Glutamatergic neuron (in vitro differentiated cells): ENCODE data around the gene NNT. TPM values are rescaled to one million over a fixed set of nuclear protein-coding genes. Genes with fewer than 3 reads are reported as not detected.

Experiments
- DNase-seq: peaks from one replicate; pipeline ENCODE4 v3.0.0; 2022
- H3K27ac Mint-ChIP-seq: one replicate; pipeline ENCODE4 v1.8.0; 2020; ENCODE audit warnings: mild to moderate bottlenecking, mixed read lengths, inconsistent platforms; ENCODE audit not compliant: unreplicated experiment
- H3K27me3 Mint-ChIP-seq: one replicate; pipeline ENCODE4 v1.8.0; 2020; ENCODE audit warnings: mild to moderate bottlenecking, moderate library complexity, mixed read lengths, inconsistent platforms; ENCODE audit not compliant: unreplicated experiment
- H3K36me3 Mint-ChIP-seq: one replicate; pipeline ENCODE4 v1.8.0; 2020; ENCODE audit warnings: mild to moderate bottlenecking, mixed read lengths, inconsistent platforms; ENCODE audit not compliant: unreplicated experiment
- H3K4me1 Mint-ChIP-seq: one replicate; pipeline ENCODE4 v1.8.0; 2020; ENCODE audit warnings: mild to moderate bottlenecking, low read depth, mixed read lengths, inconsistent platforms; ENCODE audit not compliant: unreplicated experiment
- H3K4me3 Mint-ChIP-seq: one replicate; pipeline ENCODE4 v1.8.0; 2020; ENCODE audit warnings: mild to moderate bottlenecking, mixed read lengths, inconsistent platforms; ENCODE audit not compliant: unreplicated experiment
- H3K9me3 Mint-ChIP-seq: one replicate; pipeline ENCODE4 v1.8.0; 2020; ENCODE audit warnings: mild to moderate bottlenecking, moderate library complexity, mixed read lengths, inconsistent platforms; ENCODE audit not compliant: unreplicated experiment
- CTCF ChIP-seq: fragments of 200-600 bp; sonication (generic); IDR thresholded peaks from one replicate; pipeline ENCODE4 v1.5.0; 2021; ENCODE audit not compliant: partially characterized antibody, unreplicated experiment
- total RNA-seq: library from RNA; stranded (reverse); fragmentation: NEBNext Ultra II Directional; extraction: Animal tissue kit (Norgen Biotek cat#: 25700); gene quantifications from one replicate; pipeline ENCODE4 v1.2.1, GENCODE V29; 2021; ENCODE audit not compliant: unreplicated experiment

NNT gene
- total RNA-seq, 1 donor from 2014 or later, result 152 TPM

- Mint-ChIP-seq H3K4me3 (no peak overlapping the region), H3K9me3 (no peaks in the 10 kb centered on the region), H3K27me3 (peaks cover 4% of the 10 kb centered on the region), H3K4me1 (no peaks in the 10 kb centered on the region), H3K27ac (no peak overlapping the region), H3K36me3 (no peaks in the 10 kb centered on the region)
- TF ChIP-seq CTCF, result no peak
- no peak for DNase-seq
Measured at GRCh38 chr5:43565043-43565442, 37.9 kb upstream of the NNT start.

GRCh38 chr5:43567967-43568366, 35.0 kb upstream of the NNT start:
- DNase-seq, result no peak
- H3K27me3 Mint-ChIP-seq, result peaks cover 4% of the 10 kb centered on the region
- no peak for TF ChIP-seq CTCF
- H3K9me3 Mint-ChIP-seq, result no peaks in the 10 kb centered on the region
- H3K4me3 Mint-ChIP-seq, result no peak overlapping the region
- no peaks in the 10 kb centered on the region for H3K4me1 Mint-ChIP-seq
- H3K27ac Mint-ChIP-seq, result no peak overlapping the region
- no peaks in the 10 kb centered on the region for H3K36me3 Mint-ChIP-seq

DNA sequence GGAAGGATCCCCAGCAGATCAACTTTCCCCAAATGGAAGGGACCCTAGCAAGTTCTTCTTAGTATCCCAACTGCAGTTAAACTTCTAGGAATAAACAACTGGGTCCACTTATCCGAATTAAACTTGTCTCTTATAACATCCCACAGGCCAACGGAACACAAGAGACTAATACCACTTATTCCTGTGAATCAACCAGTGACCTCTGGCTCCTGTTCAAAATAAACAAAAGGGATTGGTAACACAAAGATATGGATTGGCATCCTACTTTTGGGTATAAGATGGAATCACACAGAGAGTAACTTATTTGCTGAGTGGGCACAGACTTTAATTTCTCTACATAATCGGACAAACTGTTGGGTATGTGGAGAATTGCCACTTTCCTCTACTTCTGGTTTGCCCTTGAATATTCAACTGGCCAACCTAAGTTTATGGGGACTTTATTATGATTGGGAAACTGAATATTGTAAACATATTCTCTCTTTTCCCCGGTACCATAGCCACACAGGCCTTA, 33.7 kb upstream of the NNT start:
- Mint-ChIP-seq H3K36me3 (no peaks in the 10 kb centered on the region), H3K9me3 (no peaks in the 10 kb centered on the region), H3K4me3 (no peak overlapping the region), H3K27ac (no peak overlapping the region), H3K4me1 (no peaks in the 10 kb centered on the region), H3K27me3 (peaks cover 2% of the 10 kb centered on the region)
- no peak for TF ChIP-seq CTCF
- DNase-seq, result no peak

DNA sequence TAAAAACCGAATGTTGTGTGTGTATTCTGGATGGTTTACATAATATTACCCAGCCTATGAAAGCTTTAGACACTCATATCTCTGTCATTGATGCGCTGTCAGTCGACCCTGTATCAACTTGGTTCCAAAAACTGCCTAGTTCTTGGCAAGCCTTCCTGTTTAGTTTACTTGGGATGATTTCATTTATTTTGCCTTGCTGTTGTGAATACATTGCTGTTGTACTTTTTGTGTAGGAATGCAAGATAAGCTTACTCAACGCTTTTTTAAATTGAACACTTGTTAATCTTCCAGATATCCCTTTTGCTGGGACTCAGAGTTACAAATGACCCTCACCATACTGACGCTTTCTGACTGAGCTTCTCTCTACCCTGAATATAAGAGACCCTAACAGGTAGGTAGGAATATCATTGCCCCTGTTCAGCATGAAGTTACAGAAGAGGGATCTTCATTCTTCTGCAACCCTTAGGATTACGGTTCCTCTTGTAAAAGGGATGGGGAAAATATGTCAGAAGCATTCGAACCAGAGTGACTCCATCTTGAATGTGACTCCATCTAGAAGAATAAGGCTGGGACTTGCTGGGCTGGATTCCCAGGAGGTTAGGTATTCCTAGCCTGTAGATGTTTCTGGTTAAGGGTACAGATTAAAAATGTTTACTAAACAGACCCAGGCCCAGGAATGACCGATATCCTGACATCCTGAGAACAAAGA, 32.4 kb upstream of the NNT start:
- TF ChIP-seq CTCF, result no peak
- no peak overlapping the region for H3K27ac Mint-ChIP-seq
- DNase-seq, result no peak
- H3K4me1 Mint-ChIP-seq, result no peaks in the 10 kb centered on the region
- no peaks in the 10 kb centered on the region for H3K36me3 Mint-ChIP-seq
- H3K4me3 Mint-ChIP-seq, result no peak overlapping the region
- H3K27me3 Mint-ChIP-seq, result peaks cover 2% of the 10 kb centered on the region
- H3K9me3 Mint-ChIP-seq, result no peaks in the 10 kb centered on the region

DNA sequence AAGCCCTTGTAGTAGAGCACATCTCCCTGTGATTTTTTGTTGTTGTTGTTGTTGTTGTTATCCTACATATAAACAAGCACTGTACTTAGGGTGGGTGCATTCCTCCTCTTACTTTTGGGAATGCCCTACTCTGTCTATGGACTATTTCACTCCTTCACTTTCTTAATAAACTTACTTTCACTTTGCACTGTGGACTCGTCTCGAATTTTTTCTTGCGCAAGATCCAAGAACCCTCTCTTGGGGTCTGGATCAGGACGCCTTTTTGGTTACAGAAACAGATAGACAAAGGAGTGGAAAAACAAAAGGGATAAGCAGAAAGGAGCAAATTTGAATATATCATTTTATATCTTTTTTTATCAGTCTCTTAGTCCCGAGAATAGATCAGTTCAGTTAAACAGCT, 31.7 kb upstream of the NNT start:
- no peaks in the 10 kb centered on the region for H3K9me3 Mint-ChIP-seq
- no peak for DNase-seq
- H3K27ac Mint-ChIP-seq, result no peak overlapping the region
- TF ChIP-seq CTCF, result no peak
- peaks cover 3% of the 10 kb centered on the region for H3K36me3 Mint-ChIP-seq
- H3K4me3 Mint-ChIP-seq, result no peak overlapping the region
- peaks cover 2% of the 10 kb centered on the region for H3K27me3 Mint-ChIP-seq
- no peaks in the 10 kb centered on the region for H3K4me1 Mint-ChIP-seq
